Activated CD4-positive, alpha-beta T cell treated with anti-CD3 and anti-CD28 coated beads, Interleukin-2, amount 50 U/mL, for 4 hours (primary cell): ENCODE measurements around the gene ASIC2.

Source experiments
- DNase-seq, 2 experiments: peaks; one replicate each; pipeline ENCODE4 v3.0.0-alpha.2; 2020

The ASIC2 gene

GRCh38 chr17:33242375-33243124 is 50.5 kb downstream of the ASIC2 start:
- no peak for DNase-seq

GRCh38 chr17:33241390-33241789 is 51.7 kb downstream of the ASIC2 start:
- no peak for DNase-seq

DNA sequence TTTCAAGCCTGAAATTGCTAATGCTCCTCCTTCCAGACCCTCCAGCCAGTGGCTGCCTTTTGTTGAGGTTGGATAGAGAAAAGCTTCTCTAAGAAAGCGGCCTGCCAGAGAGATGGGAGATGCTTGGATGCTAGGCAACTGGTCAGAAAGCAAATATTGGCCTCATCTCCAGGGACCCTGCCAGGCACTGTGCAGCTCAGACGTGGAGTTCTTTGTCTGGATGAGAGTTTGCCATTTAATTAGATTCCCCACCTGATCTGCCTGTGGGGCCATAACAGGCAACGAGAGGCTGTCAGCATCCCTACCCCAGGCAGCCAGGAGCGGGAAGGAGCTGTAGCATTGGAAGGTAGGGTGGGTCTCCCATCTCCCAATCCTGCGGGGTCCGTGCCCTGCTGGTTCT is 52.7 kb downstream of the ASIC2 start:
- no peak for DNase-seq

DNA sequence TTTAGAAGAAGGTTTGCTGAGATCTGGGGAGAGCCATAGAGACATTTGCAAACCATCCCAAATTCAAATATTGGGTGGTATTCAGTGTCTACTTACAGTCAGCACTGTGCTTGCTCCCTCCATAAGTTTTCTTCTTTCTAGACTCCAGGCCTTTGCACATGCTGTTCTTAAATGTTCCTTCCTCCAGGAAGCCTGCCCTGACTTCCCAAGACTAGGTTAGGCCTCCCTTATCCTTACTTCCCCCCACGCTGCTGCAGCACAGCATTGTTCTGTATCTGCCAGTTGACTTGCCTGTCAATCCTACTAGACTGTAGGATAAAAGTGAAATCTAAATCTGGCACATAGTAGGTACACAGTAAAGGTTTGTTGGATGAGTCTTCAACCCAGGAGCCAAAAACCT is 53.4 kb downstream of the ASIC2 start:
- DNase-seq = no peak

GRCh38 chr17:33234930-33235685 is 58.0 kb downstream of the ASIC2 start:
- DNase-seq = no peak

GRCh38 chr17:33234233-33234632 is 58.9 kb downstream of the ASIC2 start:
- no peak for DNase-seq

GRCh38 chr17:33233811-33234177 is 59.3 kb downstream of the ASIC2 start:
- DNase-seq = no peak

DNA sequence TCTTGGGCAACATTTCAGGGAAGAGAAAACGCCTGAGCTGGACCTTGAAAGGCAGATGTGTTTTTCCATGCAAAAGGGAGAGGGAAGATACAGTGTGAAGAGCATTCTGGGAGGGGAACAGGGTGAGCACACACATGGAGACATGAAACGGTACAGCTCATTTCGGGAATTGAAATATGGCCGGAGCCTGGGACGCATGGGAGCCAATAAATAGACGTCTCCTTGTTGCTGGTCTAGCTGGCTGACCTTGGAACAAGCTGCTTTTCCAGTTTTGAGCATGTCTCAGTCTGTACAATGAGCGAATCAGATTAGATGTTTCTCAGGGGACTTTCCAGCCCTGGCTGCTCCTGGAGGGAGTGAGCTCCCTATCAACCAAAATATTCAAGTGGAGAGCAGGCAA is 63.6 kb downstream of the ASIC2 start:
- no peak for DNase-seq

DNA sequence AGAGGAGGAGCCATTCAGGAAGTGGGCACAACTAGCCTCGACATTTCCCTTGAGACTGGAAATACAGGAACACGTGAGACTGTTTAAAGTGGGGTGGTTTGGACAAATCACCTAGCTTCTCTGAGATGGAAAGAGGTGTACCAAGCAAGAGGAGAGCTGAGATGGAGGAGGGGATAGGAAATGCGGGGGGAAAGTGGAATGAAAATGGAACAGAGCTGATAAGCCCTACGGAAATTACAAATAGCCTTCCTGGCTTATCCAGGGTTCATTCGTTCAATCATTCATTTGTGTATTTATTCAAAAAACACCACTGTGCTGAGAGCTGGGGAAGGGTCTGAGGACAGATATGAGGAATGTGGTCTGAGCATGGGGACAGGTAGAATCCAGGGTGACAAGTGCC is 64.1 kb downstream of the ASIC2 start:
- DNase-seq = no peak

GRCh38 chr17:33228548-33228947 is 64.5 kb downstream of the ASIC2 start:
- no peak for DNase-seq

- DNase-seq = no peak
These were observed 65.2 kb downstream of the ASIC2 start for GRCh38 chr17:33227911-33228310.

DNA sequence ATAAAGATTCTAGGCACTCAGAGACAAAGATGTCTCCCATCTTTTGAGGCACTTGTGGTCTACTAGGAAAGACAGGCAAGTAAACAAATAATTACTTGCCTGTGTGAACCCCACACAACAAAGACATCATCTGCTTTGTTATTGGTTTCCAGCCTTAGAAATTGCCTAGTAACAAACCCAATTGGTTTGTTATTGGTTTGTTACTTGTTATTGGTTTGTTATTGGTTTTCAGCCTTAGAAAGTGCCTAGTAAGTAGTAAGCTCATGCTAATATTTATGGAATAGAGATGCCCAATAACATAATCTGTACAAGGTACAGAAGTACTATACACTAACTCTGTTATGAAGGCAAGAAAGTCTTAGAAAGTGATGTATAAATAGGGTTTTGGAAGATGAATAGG is 67.1 kb downstream of the ASIC2 start:
- DNase-seq = no peak

DNA sequence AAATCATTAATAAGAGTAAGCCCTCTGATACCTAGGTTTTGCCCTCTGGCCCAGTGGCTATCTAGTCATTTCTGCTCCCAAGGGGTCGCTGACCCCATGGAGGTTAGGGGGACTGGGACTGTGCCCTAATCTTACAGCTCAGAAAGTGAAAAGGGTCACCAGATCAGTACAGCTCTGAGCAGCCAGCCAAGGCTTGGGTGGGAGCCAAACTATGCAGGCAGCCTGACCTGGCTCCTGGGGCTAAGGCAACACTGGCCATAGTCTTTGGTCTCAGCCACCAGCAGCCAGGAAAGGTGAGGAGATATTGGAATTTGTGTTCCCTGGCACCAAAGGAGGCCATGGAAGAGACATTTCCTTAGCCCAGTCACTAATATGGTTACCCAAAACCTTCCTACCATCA is 67.6 kb downstream of the ASIC2 start:
- DNase-seq = no peak

- no peak for DNase-seq
These were observed 73.1 kb downstream of the ASIC2 start for GRCh38 chr17:33220036-33220435.

DNA sequence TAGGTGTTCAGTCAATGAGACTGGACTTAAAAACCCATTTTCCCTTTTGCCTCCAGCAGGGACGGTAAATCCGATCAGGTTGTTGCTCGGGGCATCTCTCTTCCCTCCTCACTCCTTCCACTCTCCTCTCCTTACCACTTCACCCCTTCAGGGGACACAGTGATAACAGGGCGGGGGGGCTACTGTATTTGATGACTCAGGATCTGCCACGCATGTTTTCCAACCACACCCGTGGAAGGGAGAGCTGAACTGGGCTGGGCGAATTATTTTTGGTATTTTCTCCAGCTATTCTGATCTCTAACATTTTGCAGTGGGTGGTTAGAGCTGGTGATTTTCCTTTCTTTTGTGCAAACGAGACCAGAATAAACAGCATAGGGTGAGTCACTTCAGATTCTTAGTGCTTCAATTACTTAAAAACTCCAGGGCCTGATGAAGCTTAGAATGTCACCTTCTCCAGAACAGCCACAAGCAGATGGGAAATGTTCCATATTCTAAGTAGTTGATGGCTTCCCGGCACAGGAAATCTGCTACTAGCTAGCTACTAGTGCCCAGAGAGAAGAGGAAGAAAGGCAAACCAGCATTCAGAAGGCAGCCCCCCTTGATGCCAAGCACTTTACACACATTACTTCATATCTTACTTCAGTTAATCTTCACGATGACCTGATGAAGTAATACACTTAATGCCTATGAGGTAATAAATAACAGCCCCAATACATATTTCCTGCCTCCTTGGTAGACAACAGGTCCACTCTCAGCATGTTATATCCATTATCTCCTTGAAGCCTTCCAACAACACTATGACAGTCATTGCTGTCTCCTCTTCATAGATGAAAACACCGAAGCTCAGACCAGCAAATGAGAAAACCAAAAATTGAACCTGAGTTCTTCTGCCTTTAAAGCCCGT is 74.1 kb downstream of the ASIC2 start:
- no peak for DNase-seq

- DNase-seq = no peak
These were observed 75.2 kb downstream of the ASIC2 start for GRCh38 chr17:33217891-33218290.

DNA sequence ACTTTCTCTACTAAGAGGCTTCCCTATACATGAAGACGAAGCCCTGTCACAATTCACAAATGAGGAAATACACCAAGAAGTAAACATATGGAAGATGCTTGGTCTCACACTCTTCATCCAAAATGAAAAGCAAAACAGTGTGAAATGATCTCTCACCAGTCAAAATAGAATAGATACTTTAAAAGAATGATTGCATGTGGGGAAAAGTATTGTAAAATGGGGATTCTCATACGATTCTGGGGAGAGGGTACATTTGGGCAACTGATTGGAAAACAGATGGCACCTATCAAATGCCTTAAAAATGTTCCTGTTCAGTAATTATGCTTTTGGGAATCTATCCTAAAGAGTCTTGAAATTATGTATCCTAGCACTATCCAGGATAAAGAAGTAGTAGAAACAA is 78.1 kb downstream of the ASIC2 start:
- DNase-seq = no peak

- DNase-seq = no peak
These were observed 82.8 kb downstream of the ASIC2 start for GRCh38 chr17:33210285-33210684.

DNA sequence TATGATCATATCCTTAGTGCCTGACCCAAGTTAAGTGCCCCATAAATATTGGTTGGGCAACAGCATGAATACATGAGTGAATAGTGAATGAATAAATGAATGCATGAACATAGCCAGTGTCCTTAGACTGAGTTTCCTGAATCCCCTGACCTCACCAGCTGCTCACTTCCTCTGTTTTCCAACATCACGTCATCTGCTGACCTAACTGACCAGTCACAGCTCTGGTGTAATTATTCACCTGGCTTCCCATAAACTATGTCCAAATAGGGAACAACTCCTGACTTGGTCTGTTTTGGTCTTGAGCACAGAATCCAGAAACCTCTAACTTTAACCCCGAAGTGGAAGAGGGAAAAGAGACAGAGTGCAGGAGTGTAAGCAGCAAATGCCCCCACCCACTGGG is 83.4 kb downstream of the ASIC2 start:
- DNase-seq = no peak

DNA sequence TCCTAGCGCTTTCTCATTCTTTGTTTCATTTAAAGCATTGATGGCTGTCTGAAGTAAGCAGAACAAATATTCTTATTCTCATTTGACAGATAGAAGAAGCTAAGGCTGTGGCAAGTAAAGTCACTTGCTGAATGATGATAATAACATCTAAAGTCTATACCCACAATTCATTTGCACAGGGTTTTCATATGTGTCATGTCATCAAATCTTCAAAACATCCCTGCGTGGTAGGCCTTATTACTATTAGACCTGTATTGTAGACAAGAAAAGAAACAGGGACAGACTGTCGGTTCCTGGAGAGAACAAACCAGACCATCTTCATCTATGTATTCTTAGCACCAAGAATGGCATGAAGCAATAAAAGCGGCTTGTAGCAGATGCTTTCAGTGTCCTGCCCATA is 85.9 kb downstream of the ASIC2 start:
- no peak for DNase-seq

DNA sequence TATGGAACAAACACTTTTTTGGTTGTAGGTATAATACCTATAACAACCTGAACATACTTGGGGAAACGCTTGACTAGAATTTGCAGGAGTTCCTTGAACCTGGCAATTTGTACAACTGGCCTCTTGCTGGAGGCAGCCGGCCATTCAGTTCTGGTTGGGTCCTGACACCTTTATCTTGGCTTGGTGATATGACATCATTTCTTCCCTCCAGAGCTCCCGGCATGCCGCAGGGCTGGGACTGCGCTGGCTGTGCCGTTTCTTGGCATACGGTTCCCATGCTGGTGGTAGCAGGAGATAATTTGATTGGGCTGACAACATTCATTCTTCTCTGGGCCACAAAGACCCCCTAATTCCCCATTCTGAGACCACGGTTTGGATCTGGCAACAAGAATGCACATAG is 87.5 kb downstream of the ASIC2 start:
- DNase-seq = no peak

DNA sequence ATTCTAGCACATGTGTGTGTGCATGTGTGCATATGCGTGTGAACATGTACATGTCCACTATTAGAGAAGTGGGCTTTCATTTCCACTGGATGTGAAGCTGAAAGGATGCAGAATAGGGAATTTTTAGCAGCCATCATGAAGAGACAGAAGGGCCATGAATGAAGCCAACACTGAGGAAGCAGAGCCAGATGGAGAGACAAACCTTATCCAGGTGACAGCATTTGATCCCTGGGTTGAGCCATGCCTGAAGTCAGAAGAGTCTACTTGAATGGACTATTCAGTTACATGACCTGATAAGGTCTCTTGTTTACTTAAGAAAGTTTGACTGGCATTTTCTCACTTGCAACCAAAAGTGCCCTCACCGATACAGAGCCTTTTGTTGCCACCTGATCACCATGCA is 88.4 kb downstream of the ASIC2 start:
- no peak for DNase-seq

DNA sequence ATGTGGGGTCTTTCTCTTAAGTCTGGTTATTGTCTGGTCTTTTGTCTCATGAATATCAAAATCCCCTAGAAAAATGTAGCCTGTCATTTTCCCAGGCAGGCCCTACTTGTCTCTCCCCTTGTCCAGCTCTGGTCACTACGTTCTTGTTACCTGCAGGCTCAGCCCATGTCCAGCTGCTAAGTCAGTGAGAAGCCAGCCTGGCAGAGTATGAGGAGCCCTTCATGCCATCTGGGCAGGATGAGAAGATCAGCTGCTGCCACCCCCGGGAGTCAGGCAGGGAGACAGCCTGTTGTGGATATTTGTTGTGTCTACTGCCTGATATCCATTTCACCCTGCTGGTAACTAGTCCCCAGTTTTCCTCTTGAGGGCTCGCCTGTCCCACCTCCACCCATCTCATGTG is 88.9 kb downstream of the ASIC2 start:
- no peak for DNase-seq
